H9 (cell line): Measurements from ENCODE around the gene PYDC1. TPM values are rescaled to one million over a fixed set of nuclear protein-coding genes. Genes with fewer than 3 reads are reported as not detected.
A peak's percentile ranks its signal among the peaks of the same experiment; 100 is the strongest.

Experiments
- DNase-seq: peaks from one replicate; pipeline ENCODE4 v3.0.0-alpha.2; 2017
- H2AFZ ChIP-seq: one replicate; pipeline ENCODE4 v1.6.1; 2013; ENCODE audit warnings: mild to moderate bottlenecking, low read length, control low read depth, moderate library complexity
- H2AK5ac ChIP-seq: 2 replicates; pipeline ENCODE4 v1.6.1; 2013; ENCODE audit warnings: low read length, control low read depth, mixed read lengths; ENCODE audit not compliant: insufficient read length
- H2BK120ac ChIP-seq: one replicate; pipeline ENCODE4 v1.6.1; 2013; ENCODE audit warnings: low read depth, mild to moderate bottlenecking, low read length, control low read depth, inconsistent platforms; ENCODE audit not compliant: poor library complexity, severe bottlenecking
- H2BK12ac ChIP-seq: 2 replicates; pipeline ENCODE4 v1.6.1; 2013; ENCODE audit warnings: low read length, control low read depth, mixed read lengths, low read depth; ENCODE audit not compliant: insufficient read length
- H2BK15ac ChIP-seq: 2 replicates; pipeline ENCODE4 v1.6.1; 2013; ENCODE audit warnings: low read depth, low read length, control low read depth
- H2BK20ac ChIP-seq: one replicate; pipeline ENCODE4 v1.6.1; 2013; ENCODE audit warnings: low read depth, mild to moderate bottlenecking, low read length, control low read depth, inconsistent platforms; ENCODE audit not compliant: poor library complexity, severe bottlenecking
- H2BK5ac ChIP-seq: 2 replicates; pipeline ENCODE4 v1.6.1; 2013; ENCODE audit warnings: low read length, control low read depth, mixed read lengths; ENCODE audit not compliant: insufficient read length
- H3K14ac ChIP-seq: 2 replicates; pipeline ENCODE4 v1.6.1; 2013; ENCODE audit warnings: low read length, control low read depth; ENCODE audit not compliant: insufficient read depth
- H3K18ac ChIP-seq: 2 replicates; pipeline ENCODE4 v1.6.1; 2013; ENCODE audit warnings: low read depth, mild to moderate bottlenecking, mixed read lengths, low read length, control low read depth; ENCODE audit not compliant: insufficient read length
- H3K23ac ChIP-seq: 2 replicates; pipeline ENCODE4 v1.6.1; 2013; ENCODE audit warnings: low read length, control low read depth, mixed read lengths, low read depth; ENCODE audit not compliant: insufficient read length
- H3K23me2 ChIP-seq: 2 replicates; pipeline ENCODE4 v1.6.1; 2013; ENCODE audit warnings: low read depth, mild to moderate bottlenecking, mixed read lengths, low read length, control low read depth; ENCODE audit not compliant: insufficient read length, poor library complexity, severe bottlenecking
- H3K27ac ChIP-seq: 2 replicates; pipeline ENCODE4 v1.5.1; 2013; ENCODE audit warnings: low read length, control low read depth, mixed read lengths, low read depth; ENCODE audit not compliant: insufficient read length
- H3K27me3 ChIP-seq: 2 replicates; pipeline ENCODE4 v1.6.1; 2013; ENCODE audit warnings: low read length, control low read depth, inconsistent platforms; ENCODE audit not compliant: insufficient read depth
- H3K4ac ChIP-seq: 2 replicates; pipeline ENCODE4 v1.6.1; 2013; ENCODE audit warnings: low read depth, mild to moderate bottlenecking, control low read depth, inconsistent platforms, low read length, moderate library complexity
- H3K4me1 ChIP-seq: 2 replicates; pipeline ENCODE4 v1.6.1; 2013; ENCODE audit warnings: low read length, control low read depth, inconsistent platforms; ENCODE audit not compliant: insufficient read depth
- H3K4me2 ChIP-seq: 2 replicates; pipeline ENCODE4 v1.6.1; 2013; ENCODE audit warnings: low read length, control low read depth, mixed read lengths; ENCODE audit not compliant: insufficient read length, insufficient read depth
- H3K56ac ChIP-seq: 2 replicates; pipeline ENCODE4 v1.6.1; 2013; ENCODE audit warnings: low read depth, mild to moderate bottlenecking, mixed read lengths, low read length, control low read depth; ENCODE audit not compliant: insufficient read length
- H3K79me1 ChIP-seq: 2 replicates; pipeline ENCODE4 v1.6.1; 2013; ENCODE audit warnings: low read depth, mild to moderate bottlenecking, moderate library complexity, low read length, control low read depth, inconsistent platforms; ENCODE audit not compliant: insufficient read depth, poor library complexity, severe bottlenecking
- H3K79me2 ChIP-seq: 2 replicates; pipeline ENCODE4 v1.6.1; 2013; ENCODE audit warnings: low read length, control low read depth, inconsistent platforms; ENCODE audit not compliant: insufficient read depth
- H3K9ac ChIP-seq: 2 replicates; pipeline ENCODE4 v1.6.1; 2013; ENCODE audit warnings: low read length, control low read depth, mixed read lengths; ENCODE audit not compliant: insufficient read length; ENCODE audit errors: extremely low read depth
- H3K9me3 ChIP-seq: one replicate; pipeline ENCODE4 v1.6.1; 2013; ENCODE audit warnings: low read depth, low read length, inconsistent platforms; ENCODE audit not compliant: control insufficient read depth
- H3T11ph ChIP-seq: one replicate; pipeline ENCODE4 v1.6.1; 2013; ENCODE audit warnings: mild to moderate bottlenecking, low read length, control low read depth, inconsistent platforms
- H4K20me1 ChIP-seq: one replicate; pipeline ENCODE4 v1.6.1; 2013; ENCODE audit not compliant: control insufficient read depth, insufficient read length, insufficient read depth
- H4K5ac ChIP-seq: 2 replicates; pipeline ENCODE4 v1.6.1; 2013; ENCODE audit warnings: low read depth, mild to moderate bottlenecking, mixed read lengths, low read length, control low read depth; ENCODE audit not compliant: insufficient read length
- H4K8ac ChIP-seq: replicated peaks from 2 replicates; pipeline ENCODE4 v1.6.1; 2013; ENCODE audit warnings: low read length, control low read depth, mixed read lengths, low read depth; ENCODE audit not compliant: insufficient read length
- H4K91ac ChIP-seq: 2 replicates; pipeline ENCODE4 v1.6.1; 2013; ENCODE audit warnings: low read depth, mild to moderate bottlenecking, moderate library complexity, mixed read lengths, low read length, control low read depth; ENCODE audit not compliant: insufficient read length
- H3K27ac Mint-ChIP-seq, 3 experiments: 2 replicates in 2 of 3; 3 replicates in 1 of 3; pipeline ENCODE4 v1.8.0; 2020 to 2021; ENCODE audit warnings: mixed read lengths in 3 of 3, mild to moderate bottlenecking in 1 of 3, moderate library complexity in 1 of 3
- H3K27me3 Mint-ChIP-seq: 2 replicates; pipeline ENCODE4 v1.8.0; 2021; ENCODE audit warnings: low read depth, mild to moderate bottlenecking, moderate library complexity, mixed read lengths
- H3K36me3 Mint-ChIP-seq, 3 experiments: 2 replicates in 2 of 3; 3 replicates in 1 of 3; pipeline ENCODE4 v1.8.0; 2020 to 2021; ENCODE audit warnings: low read depth in 3 of 3, mixed read lengths in 3 of 3; ENCODE audit not compliant: insufficient read depth in 1 of 3
- H3K4me1 Mint-ChIP-seq, 2 experiments: 2 replicates each; pipeline ENCODE4 v1.8.0; 2020; ENCODE audit warnings: mixed read lengths in 2 of 2
- H3K4me3 Mint-ChIP-seq, 2 experiments: 2 replicates in 1 of 2; 3 replicates in 1 of 2; pipeline ENCODE4 v1.8.0; 2020 to 2021; ENCODE audit warnings: mild to moderate bottlenecking in 2 of 2, mixed read lengths in 2 of 2, moderate library complexity in 1 of 2
- H3K9me3 Mint-ChIP-seq, 2 experiments: 2 replicates in 1 of 2; 3 replicates in 1 of 2; pipeline ENCODE4 v1.8.0; 2020; ENCODE audit warnings: mild to moderate bottlenecking in 2 of 2, mixed read lengths in 2 of 2, moderate library complexity in 1 of 2
- WGBS: extraction: QIAGEN DNeasy Blood & Tissue Kit; methylation state at CpG from one replicate; pipeline ENCODE4 v1.1.7; 2013; ENCODE audit warnings: missing lambda C conversion rate, low lambda C conversion rate, mixed read lengths; ENCODE audit not compliant: insufficient read length; ENCODE audit errors: extremely low coverage; 5-methylcytosine and 5-hydroxymethylcytosine counted together
- total RNA-seq: library from RNA; stranded (reverse); gene quantifications from 2 replicates; pipeline ENCODE4 v1.2.1, GENCODE V29; 2021
- TF ChIP-seq, protein P1 (sequence below): fragments of 200-600 bp; sonication (generic); conservative IDR thresholded peaks from 3 replicates; pipeline ENCODE4 v1.8.0; 2021; ENCODE audit warnings: antibody characterized with exemption, mild to moderate bottlenecking

PYDC1 gene
- total RNA-seq, 1 experiment from 2014 or later: 0.70 TPM

DNA sequence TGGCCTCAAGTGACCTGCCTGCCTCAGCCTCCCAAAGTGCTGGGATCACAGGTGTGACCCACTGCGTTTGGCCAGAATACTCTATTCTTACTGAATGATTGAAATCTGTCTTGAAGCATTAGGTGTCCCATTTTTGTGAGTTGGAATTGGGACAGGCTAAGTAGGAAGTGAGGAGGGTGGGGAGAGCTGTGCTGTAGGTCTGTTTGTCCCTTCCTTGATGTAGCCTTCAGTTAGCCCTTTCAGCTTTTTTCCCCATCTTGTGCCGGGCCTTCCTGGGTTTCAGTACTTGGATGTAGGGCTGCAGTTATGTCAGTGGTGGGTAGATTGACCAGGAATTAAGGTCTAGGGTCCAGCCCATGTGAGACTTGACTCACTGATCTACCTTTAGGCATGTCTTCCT lies 23.1 kb downstream of the PYDC1 start:
- Histone ChIP-seq H4K8ac (no peak overlapping the region), H3K27ac (no peak overlapping the region), H4K5ac (no peak overlapping the region), H2AFZ (no peak overlapping the region), H2BK5ac (no peak overlapping the region), H2BK15ac (no peak overlapping the region), H4K20me1 (no peaks in the 10 kb centered on the region), H2BK120ac (no peak overlapping the region), H3K79me1 (no peaks in the 10 kb centered on the region), H3K9ac (no peak overlapping the region), H3K23me2 (no peaks in the 10 kb centered on the region), H3K14ac (no peak overlapping the region), H2AK5ac (no peak overlapping the region), H3K23ac (no peak overlapping the region), H3K4me2 (no peak overlapping the region), H2BK20ac (no peak overlapping the region), H3K79me2 (0 out of 2 replicates have a peak, but pooled peaks cover 2% of the 10 kb centered on the region), H3K18ac (no peak overlapping the region), H3T11ph (no peak overlapping the region), H4K91ac (no peak overlapping the region), H3K27me3 (no peaks in the 10 kb centered on the region), H3K4me1 (no peaks in the 10 kb centered on the region), H3K56ac (no peak overlapping the region), H3K4ac (no peak overlapping the region), H2BK12ac (no peak overlapping the region), H3K9me3 (no peaks in the 10 kb centered on the region)
- TF ChIP-seq, protein P1, sequence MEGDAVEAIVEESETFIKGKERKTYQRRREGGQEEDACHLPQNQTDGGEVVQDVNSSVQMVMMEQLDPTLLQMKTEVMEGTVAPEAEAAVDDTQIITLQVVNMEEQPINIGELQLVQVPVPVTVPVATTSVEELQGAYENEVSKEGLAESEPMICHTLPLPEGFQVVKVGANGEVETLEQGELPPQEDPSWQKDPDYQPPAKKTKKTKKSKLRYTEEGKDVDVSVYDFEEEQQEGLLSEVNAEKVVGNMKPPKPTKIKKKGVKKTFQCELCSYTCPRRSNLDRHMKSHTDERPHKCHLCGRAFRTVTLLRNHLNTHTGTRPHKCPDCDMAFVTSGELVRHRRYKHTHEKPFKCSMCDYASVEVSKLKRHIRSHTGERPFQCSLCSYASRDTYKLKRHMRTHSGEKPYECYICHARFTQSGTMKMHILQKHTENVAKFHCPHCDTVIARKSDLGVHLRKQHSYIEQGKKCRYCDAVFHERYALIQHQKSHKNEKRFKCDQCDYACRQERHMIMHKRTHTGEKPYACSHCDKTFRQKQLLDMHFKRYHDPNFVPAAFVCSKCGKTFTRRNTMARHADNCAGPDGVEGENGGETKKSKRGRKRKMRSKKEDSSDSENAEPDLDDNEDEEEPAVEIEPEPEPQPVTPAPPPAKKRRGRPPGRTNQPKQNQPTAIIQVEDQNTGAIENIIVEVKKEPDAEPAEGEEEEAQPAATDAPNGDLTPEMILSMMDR: no peak
- DNase-seq: no peak
- Mint-ChIP-seq H3K4me1 (no peaks in the 10 kb centered on the region; a peak in 1 of 4 replicates), H3K27me3 (no peaks in the 10 kb centered on the region; the same call in 1 of the 2 replicates), H3K4me3 (no peak overlapping the region; a peak in 1 of 5 replicates), H3K27ac (peak overlapping the region in 1 of 3 experiments; percentile 62; a peak in 1 of 7 replicates), H3K36me3 (peaks cover 65 to 90% (median 80%) of the 10 kb centered on the region in 3 experiments), H3K9me3 (no peaks in the 10 kb centered on the region)
- no CpG with 5 or more reads among the region's 2 CpGs for WGBS
